HuH-7 (cell line): ENCODE results near the gene CDK5R1.
"Not testable (repeated sequence)": the region's sequence is repeated elsewhere in the genome, so short reads cannot be mapped to it uniquely, and the experiment has no call there.

Experiments
- DNase-seq: peaks from one replicate; pipeline ENCODE4 v3.0.0; 2011; ENCODE audit warnings: low spot score

CDK5R1 gene

DNA sequence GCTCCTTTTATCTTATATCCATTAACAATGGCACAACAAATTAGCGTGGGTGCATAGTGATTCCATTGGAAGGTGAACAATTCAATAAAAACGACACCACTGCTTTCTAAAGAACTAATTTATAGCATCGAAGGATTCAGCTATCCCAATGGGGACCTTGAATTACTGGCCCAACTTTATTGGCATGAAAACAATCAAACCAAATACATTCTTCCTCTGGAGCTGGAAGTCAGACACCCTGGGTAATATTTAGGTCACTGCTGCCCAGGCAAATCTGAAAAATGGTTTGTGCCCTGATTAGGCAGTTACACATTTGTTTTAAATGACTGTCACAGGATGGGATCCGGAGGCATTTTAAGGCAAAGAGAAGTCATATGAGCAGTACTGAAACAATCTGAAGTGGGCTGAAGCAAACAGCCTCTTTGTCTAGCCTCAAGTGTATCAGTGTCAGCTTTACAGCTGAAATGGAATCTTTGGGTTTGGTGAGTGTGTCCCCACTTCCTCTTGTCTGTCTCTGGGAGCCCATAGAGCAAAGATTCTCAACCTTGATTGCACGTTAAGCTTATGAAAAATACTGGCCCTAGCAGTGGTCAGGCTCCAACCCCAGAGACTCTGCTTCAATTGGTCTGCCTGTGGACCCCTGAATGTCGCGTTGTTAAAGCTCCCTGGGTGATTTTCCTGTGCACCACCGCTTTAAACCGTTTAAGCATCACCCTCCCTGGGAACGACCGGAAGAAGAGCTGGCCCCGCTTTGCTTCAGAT lies 30.3 kb downstream of the CDK5R1 start:
- DNase-seq: no peak

- no peak for DNase-seq
Measured at GRCh38 chr17:32517982-32518381, 31.2 kb downstream of the CDK5R1 start.

- no peak for DNase-seq
Measured at GRCh38 chr17:32518646-32519227, 31.9 kb downstream of the CDK5R1 start.

DNA sequence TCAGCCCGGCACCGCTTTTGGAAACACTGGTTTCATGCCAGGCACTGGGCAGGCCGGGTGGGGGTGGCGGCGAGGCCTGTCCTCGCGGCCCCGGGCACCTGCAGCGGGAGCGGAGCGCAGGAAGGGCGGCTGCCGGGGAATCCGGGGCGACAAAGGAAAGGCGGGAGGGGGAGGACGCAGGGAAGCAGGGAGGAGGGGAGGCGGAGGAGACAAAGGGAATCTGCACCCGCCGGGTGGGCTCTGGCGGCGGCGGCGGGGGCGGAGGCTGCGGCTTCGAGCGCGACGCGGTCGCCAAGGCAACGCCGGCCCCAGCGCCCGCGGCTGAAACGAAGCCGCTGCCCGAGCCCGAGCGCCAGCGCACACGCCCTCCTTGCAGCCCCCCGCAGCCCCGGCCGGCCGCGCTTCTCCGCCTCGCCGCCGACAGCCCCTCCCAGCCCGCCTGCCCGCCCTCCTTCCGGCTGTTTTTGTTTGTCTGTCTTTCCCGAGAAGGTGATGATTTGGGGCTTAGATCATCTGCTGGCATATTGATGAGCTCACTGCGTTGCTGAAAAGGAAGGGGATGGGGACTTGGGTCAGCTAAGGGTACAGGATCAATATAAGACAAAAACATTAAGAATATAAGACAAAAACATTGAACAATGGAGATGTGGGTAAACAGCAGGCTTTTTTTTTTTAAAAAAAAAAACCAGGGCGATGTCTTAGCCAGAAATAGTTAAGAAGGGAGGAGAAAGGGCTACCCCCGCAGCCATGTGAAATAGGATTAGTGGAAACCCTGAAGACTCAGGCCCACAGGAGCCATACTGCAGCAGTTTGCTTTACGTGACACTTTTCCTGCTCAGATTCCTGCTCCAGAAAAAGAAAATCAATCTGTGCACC lies 32.7 kb downstream of the CDK5R1 start:
- DNase-seq: no peak

DNA sequence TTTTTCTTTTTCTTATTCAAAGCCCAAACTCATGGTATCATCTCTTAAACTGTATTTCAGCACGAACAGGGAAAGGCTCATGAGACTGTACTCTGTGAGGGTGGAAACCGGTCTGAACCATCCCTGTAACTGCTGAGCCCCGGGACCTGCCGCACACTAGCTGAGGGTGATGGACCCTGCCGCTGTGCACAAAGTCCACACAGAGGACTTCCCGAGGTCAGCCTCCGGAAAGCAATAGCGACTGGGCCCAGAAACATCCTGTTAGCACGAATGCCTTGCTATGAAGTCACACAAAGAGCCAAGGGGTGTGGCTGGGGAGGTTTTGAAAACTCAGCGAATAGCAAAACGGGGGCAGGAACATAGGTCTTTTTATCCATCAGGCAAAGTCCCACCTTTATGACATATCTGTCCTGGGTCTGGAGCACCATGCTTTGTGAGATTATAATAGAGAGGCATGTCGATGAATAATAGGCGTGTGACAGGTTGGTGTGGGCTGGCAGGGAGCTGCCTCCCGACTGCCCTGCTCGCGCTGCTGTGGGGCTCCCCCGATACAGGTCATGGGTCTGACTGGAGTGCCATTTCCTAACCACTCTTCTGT lies 33.4 kb downstream of the CDK5R1 start:
- DNase-seq: no peak

- DNase-seq: no peak
Measured at GRCh38 chr17:32520737-32521404, 34.1 kb downstream of the CDK5R1 start.

DNA sequence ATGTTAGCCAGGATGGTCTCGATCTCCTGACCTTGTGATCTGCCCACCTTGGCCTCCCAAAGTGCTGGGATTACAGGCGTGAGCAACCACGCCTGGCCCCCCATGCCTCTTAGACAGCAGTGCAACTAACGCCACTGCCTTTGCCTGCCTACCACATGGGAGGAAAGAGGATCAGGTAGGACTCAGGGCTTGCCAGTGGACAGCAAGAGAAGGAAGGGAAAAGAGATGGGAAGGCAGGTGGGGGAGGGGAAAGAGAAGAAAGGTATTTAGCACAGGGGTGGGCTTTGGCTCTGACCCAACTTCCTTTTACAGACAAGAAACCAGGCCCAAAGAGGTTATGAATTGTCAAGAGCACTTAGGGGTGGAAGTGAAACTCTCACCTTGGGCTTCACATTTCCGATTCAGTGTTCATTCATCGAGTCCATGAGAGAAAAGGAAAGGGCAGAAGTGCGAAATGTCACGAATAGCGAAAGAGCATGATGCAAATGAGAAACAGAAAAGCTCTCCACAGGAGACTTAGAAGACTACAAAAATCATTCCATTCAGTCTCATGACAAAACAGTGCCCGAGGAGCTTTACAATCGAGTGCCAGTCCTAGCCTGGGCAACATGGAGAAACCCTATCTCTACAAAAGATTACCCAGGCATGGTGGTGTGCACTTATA lies 36.4 kb downstream of the CDK5R1 start:
- DNase-seq: no peak

DNA sequence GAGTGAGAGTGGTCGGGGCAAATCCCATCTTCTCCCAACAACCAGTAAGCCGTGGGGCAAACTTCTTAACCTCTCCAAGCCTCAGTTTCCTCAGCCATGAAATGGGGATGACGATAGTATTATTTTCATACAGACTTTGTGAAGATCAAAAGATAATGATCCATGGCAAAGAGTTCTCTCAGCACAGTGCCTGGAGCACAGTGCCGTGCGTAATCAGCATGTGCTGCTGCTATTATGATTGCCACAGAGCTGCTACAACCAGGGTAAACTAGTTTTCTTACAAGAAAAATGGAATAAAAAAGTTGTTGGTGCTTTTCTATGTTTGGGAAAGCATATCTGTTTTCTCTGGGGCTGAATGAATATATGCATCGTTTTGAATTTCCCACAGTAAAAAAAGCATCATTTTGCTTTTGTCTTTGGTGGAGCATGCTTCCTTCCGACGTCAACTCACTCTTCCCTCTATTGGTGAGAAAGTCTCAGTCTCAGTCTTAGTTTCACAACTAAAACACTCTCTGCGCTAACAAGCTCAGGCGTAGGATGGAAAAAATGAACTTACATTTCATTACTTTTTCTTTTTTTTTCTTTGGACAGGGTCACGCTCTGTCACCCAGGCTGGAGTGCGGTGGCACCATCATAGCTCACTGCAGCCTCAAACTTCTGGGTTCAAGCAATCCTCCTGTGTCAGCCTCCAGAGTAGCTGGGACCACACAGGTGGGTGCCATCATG lies 37.2 kb downstream of the CDK5R1 start:
- no peak for DNase-seq

DNA sequence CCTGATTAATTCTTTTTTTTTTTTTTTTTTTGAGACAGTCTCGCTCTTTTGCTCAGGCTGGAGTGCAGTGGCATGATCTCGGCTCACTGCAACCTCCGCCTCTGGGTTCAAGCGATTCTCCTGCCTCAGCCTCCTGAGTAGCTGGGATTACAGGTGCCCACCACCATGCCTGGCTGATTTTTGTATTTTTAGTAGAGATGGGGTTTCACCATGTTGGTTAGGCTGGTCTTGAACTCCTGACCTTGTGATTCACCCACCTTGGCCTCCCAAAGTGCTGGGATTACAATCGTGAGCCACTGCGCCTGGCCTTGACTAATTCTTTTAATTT lies 37.7 kb downstream of the CDK5R1 start:
- DNase-seq: not testable (repeated sequence)

DNA sequence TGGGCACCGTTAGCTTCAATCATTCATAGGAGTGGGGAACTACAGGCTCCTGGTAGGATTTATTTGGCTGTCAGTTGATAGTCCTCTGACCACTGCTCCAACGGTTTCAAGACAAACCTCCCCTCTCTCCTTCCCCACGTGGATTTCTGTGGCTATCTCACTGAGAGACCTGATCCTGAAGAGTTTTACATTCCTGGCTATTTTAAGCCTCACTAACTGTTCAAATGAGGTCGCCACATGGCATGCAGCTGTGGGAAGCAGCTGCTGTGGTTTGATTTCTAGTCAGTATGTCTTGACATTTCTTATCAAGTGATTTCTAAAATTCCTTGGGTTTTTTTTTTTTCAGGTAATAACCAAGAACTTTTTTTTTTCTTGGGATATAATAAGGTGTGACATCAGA lies 38.3 kb downstream of the CDK5R1 start:
- no peak for DNase-seq

DNA sequence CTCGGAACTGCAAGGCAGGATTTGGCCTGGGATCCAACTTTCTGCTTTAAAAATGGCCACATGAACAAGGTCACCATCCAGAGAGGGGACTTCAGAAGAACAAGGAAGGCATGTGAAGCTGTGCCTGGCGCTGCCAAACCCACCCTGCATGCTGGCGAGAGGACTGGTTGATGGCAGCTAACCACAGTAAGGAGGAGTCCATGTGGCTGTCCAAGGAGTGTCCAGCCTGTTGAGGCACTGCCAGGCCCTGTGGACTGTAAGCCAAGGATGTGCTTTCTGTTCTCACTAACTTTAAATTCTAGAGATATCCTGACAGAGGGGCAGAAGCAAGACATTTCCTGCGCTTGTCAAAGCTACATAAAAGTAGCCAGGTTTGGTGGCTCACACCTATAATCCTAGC lies 40.4 kb downstream of the CDK5R1 start:
- DNase-seq: no peak

DNA sequence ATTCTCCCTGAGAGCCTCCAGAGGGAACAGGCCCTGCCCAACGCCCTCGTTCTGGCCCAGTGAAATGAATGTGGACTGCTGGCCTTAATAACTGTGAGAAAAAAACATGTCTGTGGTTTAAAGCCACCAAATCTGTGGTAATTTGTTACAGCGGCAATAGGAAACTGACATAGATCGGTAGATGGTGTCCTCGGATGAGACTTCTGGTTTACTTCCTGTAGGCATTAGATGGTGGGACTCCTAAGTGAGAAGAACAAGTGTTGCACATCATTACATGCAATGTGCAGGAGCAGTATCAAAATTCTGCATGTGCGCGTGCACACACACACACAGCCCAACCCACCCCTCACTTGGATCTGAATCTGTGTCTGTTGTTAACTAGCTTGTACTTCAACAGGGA lies 42.0 kb downstream of the CDK5R1 start:
- no peak for DNase-seq

DNA sequence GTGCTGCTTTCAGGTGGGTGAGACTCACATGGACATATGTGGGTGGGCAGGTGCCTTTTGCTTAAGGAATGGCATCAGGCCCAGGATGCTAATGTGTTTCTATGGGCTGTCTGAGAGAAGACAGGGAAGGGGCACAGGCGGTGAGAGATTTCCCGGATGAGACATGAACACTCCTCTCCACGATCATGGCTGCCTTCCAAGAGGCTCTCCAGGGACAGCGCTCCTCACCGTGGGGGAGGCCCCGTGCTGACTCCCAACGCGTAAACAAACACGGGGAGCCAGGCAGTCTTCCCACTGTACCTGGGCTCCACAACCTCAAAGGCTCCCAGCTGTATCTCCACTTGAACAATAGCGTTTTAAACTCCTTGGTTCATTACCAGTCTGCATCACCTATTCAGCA lies 42.8 kb downstream of the CDK5R1 start:
- no peak for DNase-seq

GRCh38 chr17:32533296-32533695 lies 46.5 kb downstream of the CDK5R1 start:
- DNase-seq: no peak

- DNase-seq: no peak
Measured at GRCh38 chr17:32536736-32537643, 50.2 kb downstream of the CDK5R1 start.
